ENCODE measurements around the gene MAN1C1.

DNA sequence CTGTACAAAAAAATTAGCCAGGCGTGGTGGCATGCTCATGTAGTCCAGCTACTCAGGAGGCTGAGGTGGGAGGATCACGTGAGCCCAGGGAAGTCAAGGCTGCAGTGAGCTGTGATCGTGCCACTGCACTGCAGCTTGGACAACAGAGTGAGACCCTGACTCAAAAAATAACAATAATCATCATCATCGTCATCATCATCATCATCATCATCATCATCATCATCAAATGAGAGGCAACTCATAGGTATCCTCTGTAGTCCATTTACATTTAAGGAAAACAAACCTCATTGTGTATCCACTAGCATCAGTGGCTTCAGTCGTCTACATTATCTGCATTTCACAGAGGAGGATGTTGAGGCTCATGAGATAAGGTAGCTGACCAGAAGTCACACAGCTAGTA is 114.6 kb downstream of the MAN1C1 start:
- TF ChIP-seq, protein P1, sequence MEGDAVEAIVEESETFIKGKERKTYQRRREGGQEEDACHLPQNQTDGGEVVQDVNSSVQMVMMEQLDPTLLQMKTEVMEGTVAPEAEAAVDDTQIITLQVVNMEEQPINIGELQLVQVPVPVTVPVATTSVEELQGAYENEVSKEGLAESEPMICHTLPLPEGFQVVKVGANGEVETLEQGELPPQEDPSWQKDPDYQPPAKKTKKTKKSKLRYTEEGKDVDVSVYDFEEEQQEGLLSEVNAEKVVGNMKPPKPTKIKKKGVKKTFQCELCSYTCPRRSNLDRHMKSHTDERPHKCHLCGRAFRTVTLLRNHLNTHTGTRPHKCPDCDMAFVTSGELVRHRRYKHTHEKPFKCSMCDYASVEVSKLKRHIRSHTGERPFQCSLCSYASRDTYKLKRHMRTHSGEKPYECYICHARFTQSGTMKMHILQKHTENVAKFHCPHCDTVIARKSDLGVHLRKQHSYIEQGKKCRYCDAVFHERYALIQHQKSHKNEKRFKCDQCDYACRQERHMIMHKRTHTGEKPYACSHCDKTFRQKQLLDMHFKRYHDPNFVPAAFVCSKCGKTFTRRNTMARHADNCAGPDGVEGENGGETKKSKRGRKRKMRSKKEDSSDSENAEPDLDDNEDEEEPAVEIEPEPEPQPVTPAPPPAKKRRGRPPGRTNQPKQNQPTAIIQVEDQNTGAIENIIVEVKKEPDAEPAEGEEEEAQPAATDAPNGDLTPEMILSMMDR (IDR thresholded peaks at IDR 0.05) = no peak
- TF ChIP-seq EZH2 (IDR thresholded peaks at IDR 0.05; ENCODE audit: borderline replicate concordance, insufficient read depth, low read depth, low read length, poor library complexity, severe bottlenecking) = no peak
